Transverse colon (tissue), 4 donors: ENCODE measurements around the gene NOLC1. TPM values are rescaled to one million over a fixed set of nuclear protein-coding genes. Genes with fewer than 3 reads are reported as not detected.

Source experiments
- DNase-seq: peaks from one replicate; pipeline ENCODE4 v3.0.0-alpha.2; 2019
- H3K27ac ChIP-seq, 4 donors: fragments of 200-600 bp; sonication (generic); 2 replicates each; pipeline ENCODE4 v1.5.1; 2016 to 2018; ENCODE audit warnings: inconsistent platforms in 4 of 4
- H3K27me3 ChIP-seq: fragments of 200-600 bp; sonication (generic); 2 replicates; pipeline ENCODE4 v1.5.1; 2017; ENCODE audit warnings: inconsistent platforms
- H3K36me3 ChIP-seq, 4 donors: fragments of 200-600 bp; sonication (generic); 2 replicates each; pipeline ENCODE4 v1.5.1; 2017 to 2019; ENCODE audit warnings: inconsistent platforms in 4 of 4
- H3K4me1 ChIP-seq, 4 donors: fragments of 200-600 bp; sonication (generic); 2 replicates each; pipeline ENCODE4 v1.5.1; 2017 to 2020; ENCODE audit warnings: inconsistent platforms in 4 of 4
- H3K4me3 ChIP-seq, 4 donors: fragments of 200-600 bp; sonication (generic); 1 replicate in 1 of 4; 2 replicates in 3 of 4; pipeline versions ENCODE4 v1.5.1 to v1.6.1; 2017 to 2019; ENCODE audit warnings: inconsistent platforms in 4 of 4
- H3K9me3 ChIP-seq, 2 donors: fragments of 200-600 bp; sonication (generic); 2 replicates each; pipeline ENCODE4 v1.5.1; 2017 to 2019; ENCODE audit warnings: inconsistent platforms in 2 of 2
- CTCF ChIP-seq, 5 experiments: fragments of 200-600 bp in 3 of 5; fragments of 450-650 bp in 2 of 5; sonication (generic) in 3 of 5; IDR thresholded peaks; 1 replicate in 2 of 5; 2 replicates in 3 of 5; pipeline ENCODE4 v1.5.1; 2016 to 2017; ENCODE audit warnings: antibody characterized with exemption in 5 of 5, inconsistent platforms in 3 of 5, mild to moderate bottlenecking in 2 of 5, moderate library complexity in 1 of 5
- EP300 ChIP-seq: sonication (generic); formaldehyde crosslinking; IDR thresholded peaks from one replicate; pipeline ENCODE4 v1.6.1; 2017; ENCODE audit warnings: antibody characterized with exemption, low read depth
- POLR2A ChIP-seq: fragments of 450-650 bp; IDR thresholded peaks from one replicate; pipeline ENCODE4 v1.6.1; 2016; ENCODE audit warnings: antibody characterized with exemption, mild to moderate bottlenecking, moderate library complexity
- POLR2AphosphoS5 ChIP-seq, 3 donors: sonication (generic); formaldehyde crosslinking; IDR thresholded peaks; one replicate each; pipeline ENCODE4 v1.6.1; 2016; ENCODE audit warnings: antibody characterized with exemption in 3 of 3
- WGBS, 2 donors: methylation state at CpG; one replicate each; pipeline ENCODE4 v1.1.5; 2018; ENCODE audit warnings: low coverage in 1 of 2; 5-methylcytosine and 5-hydroxymethylcytosine counted together
- in situ Hi-C, 4 donors: fragments of 200-750 bp; cut with MboI; loops; one replicate each; pipeline versions ENCODE4 v1.15.0 to v1.15.1; 2017; ENCODE audit warnings: low sequenced_read_pairs in 3 of 4, low pct_ligation_motif_present in 1 of 4, low pct_unique_long_range_greater_than_20kb in 1 of 4
- intact Hi-C: fragments of 100-400 bp; cut with DNase I; formaldehyde crosslinking; loops from one replicate; pipeline ENCODE4 v1.15.1; 2023; ENCODE audit warnings: low total_unique reads
- total RNA-seq, 4 donors: library from RNA; depleted of rRNA; stranded (reverse); fragments of >200 nt; gene quantifications; one replicate each; pipeline ENCODE4 v1.1.0, GENCODE V29; 2016

The NOLC1 gene
- 100 to 1,000 TPM in 1 of 4 donors, 10 to 100 TPM in 3; 19.1 to 119 (median 35.6) TPM for total RNA-seq

DNA sequence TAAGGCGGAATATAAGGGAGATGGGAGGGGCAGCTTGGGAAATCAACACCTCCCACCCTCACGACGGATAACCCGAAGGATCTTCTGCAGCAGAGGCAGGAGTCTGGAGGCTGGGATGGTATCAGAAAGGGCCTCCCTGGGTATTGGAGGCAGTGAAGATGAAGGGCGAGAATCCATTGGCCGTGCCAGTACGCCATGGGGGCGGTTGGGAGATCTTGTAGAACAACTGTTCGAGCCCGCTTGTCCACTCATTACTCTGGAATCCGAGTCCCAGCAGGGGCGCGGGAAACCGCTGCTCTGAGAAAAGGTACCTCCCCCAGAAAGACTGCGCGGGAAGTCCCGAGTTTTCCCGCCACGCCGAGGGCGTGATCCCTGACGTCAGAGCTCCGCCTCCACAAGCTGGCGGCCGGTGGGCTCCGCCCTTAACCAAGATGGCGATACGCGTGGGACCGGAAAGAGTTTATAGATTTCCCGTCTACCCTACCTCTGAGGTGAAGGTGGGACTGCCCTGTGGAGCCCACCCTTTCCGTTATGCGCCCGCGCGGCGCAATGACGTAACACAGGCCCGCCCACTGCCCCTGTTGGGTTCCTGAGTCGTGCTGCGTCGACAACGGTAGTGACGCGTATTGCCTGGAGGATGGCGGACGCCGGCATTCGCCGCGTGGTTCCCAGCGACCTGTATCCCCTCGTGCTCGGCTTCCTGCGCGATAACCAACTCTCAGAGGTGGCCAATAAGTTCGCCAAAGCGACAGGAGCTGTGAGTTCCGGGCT is at the start of gene NOLC1:
NOLC1 (plus strand) TSS at position 616 of the 771 bp plus-strand sequence; CDS start at position 638, 22 bp downstream.
- peaks cover 2 to 20% (median 8%) of the 10 kb centered on the region in 4 donors for H3K36me3 ChIP-seq
- in situ Hi-C loops (no loop called here), intact Hi-C loops (no loop called here)
- peaks cover 9 to 21% (median 14%) of the 10 kb centered on the region in 4 donors for H3K4me1 ChIP-seq
- peak within 1 kb of the TSS; percentile 61 to 87 (median 84) for H3K4me3 ChIP-seq
- peak within 1 kb of the TSS; percentile 89 to 97 (median 90) for H3K27ac ChIP-seq
- WGBS, 2 donors = 8% methylated on average over 58 of the region's 59 CpGs; no CpG with 5 or more reads in 1 of the 2 donors
- H3K9me3 ChIP-seq = no peaks in the 10 kb centered on the region
- DNase-seq = peak; percentile 100
- TF ChIP-seq CTCF (IDR thresholded peaks at IDR 0.05) = no peak
- peak; percentile 95 to 98 (median 96) for TF ChIP-seq POLR2AphosphoS5 (IDR thresholded peaks at IDR 0.05)
- peak; percentile 91 for TF ChIP-seq EP300
- peak; percentile 79 for TF ChIP-seq POLR2A
- no peaks in the 10 kb centered on the region for H3K27me3 ChIP-seq

- in situ Hi-C loops (no loop called here), intact Hi-C loops (no loop called here)
- no peaks in the 10 kb centered on the region for H3K4me1 ChIP-seq
Observed at GRCh38 chr10:102102421-102102820, 49.8 kb upstream of the NOLC1 start.

GRCh38 chr10:102106998-102107397 is 45.2 kb upstream of the NOLC1 start:
- peaks cover 0 to 1% (median 0%) of the 10 kb centered on the region in 4 donors for H3K4me1 ChIP-seq
- TF ChIP-seq POLR2AphosphoS5 (IDR thresholded peaks at IDR 0.05) (no peak), EP300 (no peak), POLR2A (no peak), CTCF (IDR thresholded peaks at IDR 0.05) (no peak)
- H3K9me3 ChIP-seq = no peaks in the 10 kb centered on the region
- peaks cover 0 to 32% (median 15%) of the 10 kb centered on the region in 4 donors for H3K36me3 ChIP-seq
- WGBS, 2 donors = 73% methylated on average over 2 of the region's 2 CpGs; no CpG with 5 or more reads in 1 of the 2 donors
- no peak overlapping the region for H3K4me3 ChIP-seq
- intact Hi-C loops (no loop called here), in situ Hi-C loops (no loop called here)
- no peak overlapping the region for H3K27ac ChIP-seq
- no peaks in the 10 kb centered on the region for H3K27me3 ChIP-seq
- DNase-seq = no peak

More at GRCh38 chr10:102102421-102102820, 49.8 kb upstream of the NOLC1 start:
- no peak overlapping the region for H3K27ac ChIP-seq
- WGBS, 2 donors = 83% methylated on average over 1 of the region's 1 CpG; no CpG with 5 or more reads in 1 of the 2 donors
- no peak overlapping the region for H3K4me3 ChIP-seq
- no peaks in the 10 kb centered on the region for H3K9me3 ChIP-seq
- TF ChIP-seq CTCF (IDR thresholded peaks at IDR 0.05) (no peak), POLR2A (no peak), EP300 (no peak), POLR2AphosphoS5 (IDR thresholded peaks at IDR 0.05) (no peak)
- peaks cover 0 to 1% (median 0%) of the 10 kb centered on the region in 4 donors for H3K36me3 ChIP-seq
- no peaks in the 10 kb centered on the region for H3K27me3 ChIP-seq
- DNase-seq = no peak
